Uterus (tissue), 2 donors: ENCODE results near the gene ABHD16B.

Experiments
- POLR2A ChIP-seq, 2 donors: fragments of 450-650 bp; IDR thresholded peaks; one replicate each; pipeline ENCODE4 v1.6.1; 2016; ENCODE audit warnings: antibody characterized with exemption in 2 of 2, mild to moderate bottlenecking in 1 of 2, moderate library complexity in 1 of 2
- TF ChIP-seq, protein P1 (sequence below), 4 experiments: fragments of 200-600 bp in 2 of 4; fragments of 450-650 bp in 2 of 4; sonication (generic) in 2 of 4; IDR thresholded peaks; one replicate each; pipeline ENCODE4 v1.5.1; 2016 to 2019; ENCODE audit warnings: antibody characterized with exemption in 4 of 4, mild to moderate bottlenecking in 2 of 4, moderate library complexity in 1 of 4

DNA sequence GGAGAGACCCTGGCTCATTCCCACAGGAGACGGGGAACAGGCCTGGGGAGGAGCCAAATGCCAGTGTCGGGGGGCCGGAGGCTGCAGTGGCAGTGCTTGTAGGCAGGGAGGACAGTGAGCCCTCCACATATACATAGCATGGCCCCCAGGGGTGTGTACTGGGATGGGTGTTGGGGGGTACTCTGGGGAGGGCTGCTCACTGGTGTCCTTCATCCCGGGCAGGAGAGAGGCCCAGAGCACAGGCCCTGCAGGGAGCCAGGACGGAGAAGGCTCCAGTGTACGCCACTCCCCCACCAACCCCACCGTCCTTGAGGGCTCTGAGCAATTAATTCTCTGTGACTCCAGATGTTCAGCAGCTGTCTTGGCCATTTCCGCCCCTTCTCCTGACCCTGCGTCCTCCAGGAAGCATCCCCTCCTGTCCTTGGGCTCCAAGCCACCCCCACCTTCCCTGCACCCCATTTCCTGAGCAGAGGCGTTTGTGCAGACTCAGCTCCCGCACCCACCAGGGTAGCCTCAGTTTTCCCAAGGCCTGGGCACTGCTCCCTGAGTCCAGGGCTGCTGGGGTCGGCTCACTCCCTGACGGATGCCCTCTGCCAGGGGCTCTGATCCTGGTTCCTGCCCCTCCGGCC is 3.4 kb upstream of the ABHD16B start:
- TF ChIP-seq, protein P1, sequence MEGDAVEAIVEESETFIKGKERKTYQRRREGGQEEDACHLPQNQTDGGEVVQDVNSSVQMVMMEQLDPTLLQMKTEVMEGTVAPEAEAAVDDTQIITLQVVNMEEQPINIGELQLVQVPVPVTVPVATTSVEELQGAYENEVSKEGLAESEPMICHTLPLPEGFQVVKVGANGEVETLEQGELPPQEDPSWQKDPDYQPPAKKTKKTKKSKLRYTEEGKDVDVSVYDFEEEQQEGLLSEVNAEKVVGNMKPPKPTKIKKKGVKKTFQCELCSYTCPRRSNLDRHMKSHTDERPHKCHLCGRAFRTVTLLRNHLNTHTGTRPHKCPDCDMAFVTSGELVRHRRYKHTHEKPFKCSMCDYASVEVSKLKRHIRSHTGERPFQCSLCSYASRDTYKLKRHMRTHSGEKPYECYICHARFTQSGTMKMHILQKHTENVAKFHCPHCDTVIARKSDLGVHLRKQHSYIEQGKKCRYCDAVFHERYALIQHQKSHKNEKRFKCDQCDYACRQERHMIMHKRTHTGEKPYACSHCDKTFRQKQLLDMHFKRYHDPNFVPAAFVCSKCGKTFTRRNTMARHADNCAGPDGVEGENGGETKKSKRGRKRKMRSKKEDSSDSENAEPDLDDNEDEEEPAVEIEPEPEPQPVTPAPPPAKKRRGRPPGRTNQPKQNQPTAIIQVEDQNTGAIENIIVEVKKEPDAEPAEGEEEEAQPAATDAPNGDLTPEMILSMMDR (IDR thresholded peaks at IDR 0.05), result no peak
- no peak for TF ChIP-seq POLR2A (IDR thresholded peaks at IDR 0.05)
